GM18517 (cell line): ENCODE data around the gene FAM151A.
"Not testable (repeated sequence)": the region's sequence is repeated elsewhere in the genome, so short reads cannot be mapped to it uniquely, and the experiment has no call there.

Source experiments
- ATAC-seq: cut with Tn5 transposase; IDR thresholded peaks from one replicate; pipeline ENCODE4 v1.9.1; 2021; ENCODE audit warnings: mild to moderate bottlenecking, moderate library complexity; ENCODE audit not compliant: unreplicated experiment

The FAM151A gene

GRCh38 chr1:54636461-54637446 lies 13.4 kb upstream of the FAM151A start:
- not testable (repeated sequence) for ATAC-seq

GRCh38 chr1:54635804-54636203 lies 12.5 kb upstream of the FAM151A start:
- not testable (repeated sequence) for ATAC-seq

GRCh38 chr1:54627196-54627595 lies 3.9 kb upstream of the FAM151A start:
- no peak for ATAC-seq

GRCh38 chr1:54624466-54625464 lies 1.4 kb upstream of the FAM151A start:
- no peak for ATAC-seq

GRCh38 chr1:54619749-54620148 lies 3.6 kb downstream of the FAM151A start:
- no peak for ATAC-seq

- no peak for ATAC-seq
Observed at GRCh38 chr1:54615531-54616279, 7.6 kb downstream of the FAM151A start.

GRCh38 chr1:54614563-54614962 lies 8.8 kb downstream of the FAM151A start:
- no peak for ATAC-seq

GRCh38 chr1:54614024-54614423 lies 9.3 kb downstream of the FAM151A start:
- no peak for ATAC-seq

GRCh38 chr1:54611621-54612020 lies 11.7 kb downstream of the FAM151A start:
- no peak for ATAC-seq

- ATAC-seq = no peak
Observed at GRCh38 chr1:54610601-54611580, 12.4 kb downstream of the FAM151A start.

GRCh38 chr1:54610048-54610447 lies 13.3 kb downstream of the FAM151A start:
- no peak for ATAC-seq

GRCh38 chr1:54609301-54609921 lies 13.9 kb downstream of the FAM151A start:
- ATAC-seq = no peak

- ATAC-seq = no peak
Observed at GRCh38 chr1:54608566-54609230, 14.6 kb downstream of the FAM151A start.

- ATAC-seq = no peak
Observed at GRCh38 chr1:54607821-54608565, 15.3 kb downstream of the FAM151A start.

GRCh38 chr1:54606990-54607325 lies 16.4 kb downstream of the FAM151A start:
- no peak for ATAC-seq

GRCh38 chr1:54606096-54606989 lies 17.0 kb downstream of the FAM151A start:
- no peak for ATAC-seq
